Central memory CD8-positive, alpha-beta T cell (primary cell): ENCODE measurements around the gene NKPD1.

Experiments used
- ATAC-seq: fragments of 150-1000 bp; cut with Tn5 transposase; replicated peaks from 2 replicates; pipeline ENCODE4 v1.10.0; 2022; ENCODE audit warnings: mild to moderate bottlenecking, moderate FRiP score, moderate number of reproducible peaks; ENCODE audit not compliant: poor library complexity, severe bottlenecking; ENCODE audit errors: extremely low read depth
- DNase-seq, 2 donors: peaks; one replicate each; pipeline ENCODE4 v3.0.0; 2021; ENCODE audit warnings: low spot score in 2 of 2
- H3K27ac Mint-ChIP-seq: one replicate; pipeline ENCODE4 v1.8.0; 2022; ENCODE audit warnings: low read depth, mild to moderate bottlenecking, moderate library complexity, mixed read lengths
- H3K27me3 Mint-ChIP-seq: one replicate; pipeline ENCODE4 v1.8.0; 2022; ENCODE audit warnings: mixed read lengths
- H3K36me3 Mint-ChIP-seq: one replicate; pipeline ENCODE4 v1.8.0; 2022; ENCODE audit warnings: mild to moderate bottlenecking, moderate library complexity, mixed read lengths; ENCODE audit not compliant: insufficient read depth
- H3K4me1 Mint-ChIP-seq: one replicate; pipeline ENCODE4 v1.8.0; 2022; ENCODE audit warnings: mixed read lengths
- H3K4me3 Mint-ChIP-seq: one replicate; pipeline ENCODE4 v1.8.0; 2022; ENCODE audit warnings: mild to moderate bottlenecking, moderate library complexity, mixed read lengths
- H3K9me3 Mint-ChIP-seq: one replicate; pipeline ENCODE4 v1.8.0; 2022; ENCODE audit warnings: mixed read lengths

The NKPD1 gene

GRCh38 chr19:45182758-45183157, 22.0 kb upstream of the NKPD1 start:
- no peaks in the 10 kb centered on the region for H3K27me3 Mint-ChIP-seq
- DNase-seq (no peak), ATAC-seq (no peak)
- H3K4me3 Mint-ChIP-seq = no peak overlapping the region
- H3K4me1 Mint-ChIP-seq = peaks cover 35% of the 10 kb centered on the region
- H3K9me3 Mint-ChIP-seq = no peaks in the 10 kb centered on the region
- no peak overlapping the region for H3K27ac Mint-ChIP-seq
- H3K36me3 Mint-ChIP-seq = peaks cover 26% of the 10 kb centered on the region

GRCh38 chr19:45180936-45181335, 20.2 kb upstream of the NKPD1 start:
- DNase-seq (no peak), ATAC-seq (no peak)
- Mint-ChIP-seq H3K36me3 (peaks cover 26% of the 10 kb centered on the region), H3K9me3 (no peaks in the 10 kb centered on the region), H3K27ac (peak overlapping the region; percentile 29), H3K4me1 (peaks cover 31% of the 10 kb centered on the region), H3K27me3 (no peaks in the 10 kb centered on the region), H3K4me3 (peak overlapping the region; percentile 74)

- Mint-ChIP-seq H3K27me3 (no peaks in the 10 kb centered on the region), H3K4me1 (peaks cover 32% of the 10 kb centered on the region), H3K27ac (no peak overlapping the region), H3K9me3 (no peaks in the 10 kb centered on the region), H3K4me3 (peak overlapping the region; percentile 74), H3K36me3 (peaks cover 28% of the 10 kb centered on the region)
- DNase-seq (no peak), ATAC-seq (no peak)
Observed at GRCh38 chr19:45179892-45180370, 19.1 kb upstream of the NKPD1 start.

- peak overlapping the region; percentile 81 for H3K4me3 Mint-ChIP-seq
- ATAC-seq = no peak
- no peaks in the 10 kb centered on the region for H3K27me3 Mint-ChIP-seq
- H3K9me3 Mint-ChIP-seq = no peaks in the 10 kb centered on the region
- peak overlapping the region; percentile 88 for H3K27ac Mint-ChIP-seq
- peak in 1 of 2 donors; percentile 16 for DNase-seq
- peaks cover 28% of the 10 kb centered on the region for H3K36me3 Mint-ChIP-seq
- H3K4me1 Mint-ChIP-seq = peaks cover 29% of the 10 kb centered on the region
Observed at GRCh38 chr19:45179072-45179891, 18.5 kb upstream of the NKPD1 start.

DNA sequence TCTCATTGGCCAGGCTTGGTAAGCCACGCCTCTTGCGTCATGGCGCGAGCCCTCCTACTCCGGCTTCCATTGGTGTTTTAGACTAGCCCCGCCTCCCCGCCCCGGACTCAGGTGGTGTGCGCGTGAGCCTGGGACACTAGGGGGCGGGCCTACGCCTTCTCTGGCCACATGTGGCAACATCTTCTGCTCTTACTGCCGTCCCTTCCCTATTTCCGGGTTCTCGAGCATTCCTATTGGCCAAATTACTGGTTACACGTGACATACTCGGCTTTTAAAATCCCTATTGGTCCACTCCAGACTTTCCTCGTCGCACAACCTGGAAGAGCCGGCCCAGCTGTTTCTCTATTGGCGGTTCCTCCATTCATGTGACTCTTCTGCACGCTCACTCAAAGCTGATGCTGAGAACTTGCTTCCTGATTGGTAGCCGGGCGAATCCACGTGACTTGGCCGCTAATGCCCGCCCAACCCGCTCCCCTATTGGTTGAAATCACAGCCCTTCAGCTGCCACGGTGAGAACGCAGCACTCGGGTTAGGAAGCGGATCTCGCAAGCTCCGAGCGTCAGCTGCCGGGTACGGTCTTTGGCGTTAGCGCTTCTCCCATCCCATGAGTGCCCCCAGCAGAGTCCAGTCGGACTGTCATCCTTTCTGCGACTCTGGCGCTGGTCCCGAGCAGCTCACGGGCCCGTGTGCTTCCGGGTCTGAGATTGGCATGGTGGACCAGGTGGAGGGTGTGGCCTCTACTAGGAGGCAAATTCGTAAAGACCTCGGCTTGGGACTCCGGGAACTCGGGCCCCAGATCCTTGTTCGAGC, 17.7 kb upstream of the NKPD1 start, which contains the start of gene BLOC1S3:
TSS of gene BLOC1S3 (plus strand) at position 523 of the 810 bp plus-strand sequence. CDS start 513 bp downstream, outside the sequence.
- peak within 1 kb of the TSS; percentile 88 for H3K27ac Mint-ChIP-seq
- no peaks in the 10 kb centered on the region for H3K27me3 Mint-ChIP-seq
- H3K4me1 Mint-ChIP-seq = peaks cover 29% of the 10 kb centered on the region
- peaks cover 27% of the 10 kb centered on the region for H3K36me3 Mint-ChIP-seq
- peak within 1 kb of the TSS; percentile 81 for H3K4me3 Mint-ChIP-seq
- ATAC-seq = peak; percentile 85
- H3K9me3 Mint-ChIP-seq = no peaks in the 10 kb centered on the region
- DNase-seq = peak; percentile 98 to 100

- Mint-ChIP-seq H3K36me3 (peaks cover 28% of the 10 kb centered on the region), H3K4me1 (peaks cover 27% of the 10 kb centered on the region), H3K27ac (peak within 1 kb of the TSS; percentile 88), H3K9me3 (no peaks in the 10 kb centered on the region), H3K4me3 (peak within 1 kb of the TSS; percentile 81), H3K27me3 (no peaks in the 10 kb centered on the region)
- DNase-seq (no peak), ATAC-seq (no peak)
Observed at GRCh38 chr19:45177817-45178261, 17.1 kb upstream of the NKPD1 start, which contains the start of gene TRAPPC6A. Gene TRAPPC6A, minus strand, starts transcription at chr19:45178237. Its CDS starts 19 bp downstream, at chr19:45178218.

DNA sequence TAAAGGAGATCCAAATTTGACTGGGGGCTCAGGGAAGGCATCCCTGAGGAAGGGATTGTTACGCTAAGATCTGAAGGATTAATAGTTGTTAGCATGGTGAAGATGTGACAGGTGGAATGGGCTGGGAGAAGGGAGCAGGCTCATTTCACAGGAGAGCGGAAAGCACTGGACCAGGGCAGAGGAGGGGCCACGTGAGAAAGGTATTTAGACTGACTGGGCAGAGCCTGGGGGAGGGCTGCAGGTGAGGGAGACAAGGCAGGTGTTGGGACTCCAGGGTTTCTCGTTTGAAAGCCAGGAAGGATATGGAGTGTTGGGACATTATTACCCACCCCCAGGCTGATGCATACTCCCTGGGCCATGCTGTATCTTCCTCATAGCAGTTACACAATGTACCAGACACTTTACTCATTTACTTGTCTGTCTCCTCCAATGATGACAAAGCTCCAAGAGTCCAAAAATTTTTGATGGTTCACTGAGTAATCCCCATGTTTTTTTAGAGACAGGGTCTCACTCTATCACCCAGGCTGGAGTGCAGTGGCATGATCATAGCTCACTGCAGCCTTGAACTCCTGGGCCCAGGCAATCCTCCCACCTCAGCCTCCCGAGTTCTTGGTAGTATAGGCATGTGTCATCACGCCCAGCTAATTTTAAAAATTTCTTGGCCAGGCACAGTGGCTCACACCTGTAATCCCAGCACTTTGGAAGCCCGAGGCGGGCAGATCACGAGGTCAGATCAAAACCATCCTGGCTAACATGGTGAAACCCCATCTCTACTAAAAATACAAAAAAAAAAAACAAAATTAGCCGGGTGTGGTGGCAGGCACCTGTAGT, 14.9 kb upstream of the NKPD1 start:
- no peaks in the 10 kb centered on the region for H3K27me3 Mint-ChIP-seq
- peak overlapping the region; percentile 26 for H3K4me3 Mint-ChIP-seq
- H3K4me1 Mint-ChIP-seq = peaks cover 29% of the 10 kb centered on the region
- DNase-seq (no peak), ATAC-seq (no peak)
- no peak overlapping the region for H3K27ac Mint-ChIP-seq
- H3K36me3 Mint-ChIP-seq = peaks cover 21% of the 10 kb centered on the region
- no peaks in the 10 kb centered on the region for H3K9me3 Mint-ChIP-seq

DNA sequence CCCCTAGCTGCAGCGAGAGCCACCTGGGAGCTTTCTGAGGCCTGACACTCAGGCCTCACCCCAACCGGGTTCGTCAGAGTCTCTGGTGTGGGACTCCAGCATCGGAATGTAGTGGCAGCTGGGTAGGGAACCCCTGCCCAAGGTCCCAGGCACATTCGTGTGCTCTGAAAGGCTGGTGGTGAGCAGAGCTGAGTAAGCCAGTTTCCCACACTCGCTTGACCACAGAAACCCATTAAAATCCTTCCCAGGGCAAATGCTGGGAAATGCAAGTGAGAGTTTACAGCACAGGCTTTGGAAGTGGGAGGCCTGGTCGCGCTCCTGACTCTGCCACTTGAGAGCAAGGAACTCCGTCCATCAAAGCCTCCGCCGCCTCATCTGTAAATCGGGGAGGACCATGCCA, 13.0 kb upstream of the NKPD1 start:
- DNase-seq (no peak), ATAC-seq (no peak)
- peaks cover 29% of the 10 kb centered on the region for H3K4me1 Mint-ChIP-seq
- peaks cover 15% of the 10 kb centered on the region for H3K36me3 Mint-ChIP-seq
- no peaks in the 10 kb centered on the region for H3K9me3 Mint-ChIP-seq
- no peaks in the 10 kb centered on the region for H3K27me3 Mint-ChIP-seq
- no peak overlapping the region for H3K4me3 Mint-ChIP-seq
- H3K27ac Mint-ChIP-seq = no peak overlapping the region

DNA sequence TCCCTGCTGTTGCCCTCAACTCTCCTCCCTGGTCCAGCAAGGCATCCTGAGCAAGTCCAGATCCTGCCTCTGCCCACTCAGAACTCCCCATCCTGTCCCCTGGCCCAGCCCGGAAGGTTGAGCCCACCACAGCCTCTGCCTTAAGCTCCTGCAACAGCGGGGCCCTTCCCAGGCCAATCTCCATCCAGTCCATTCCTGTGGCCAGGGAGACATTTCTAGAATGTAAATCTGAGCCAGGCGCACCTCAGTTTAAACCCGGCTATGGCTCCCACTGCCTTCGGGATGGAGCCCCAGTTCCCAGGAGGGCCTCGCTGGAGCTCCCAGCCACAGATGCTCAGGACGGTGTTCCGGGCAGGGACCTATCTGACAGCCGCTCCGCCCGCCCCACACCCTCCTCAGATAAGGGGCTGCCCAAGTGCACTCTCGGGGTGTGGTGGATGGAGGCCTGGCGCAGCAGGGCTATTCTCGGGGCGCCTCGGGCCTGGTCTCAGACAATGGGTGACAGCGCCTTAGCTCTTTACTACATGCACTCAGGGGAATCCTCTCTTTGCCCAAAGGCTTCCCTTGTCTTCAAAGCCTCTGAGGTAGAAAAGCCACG, 11.9 kb upstream of the NKPD1 start:
- H3K27me3 Mint-ChIP-seq = no peaks in the 10 kb centered on the region
- no peak for ATAC-seq
- H3K4me1 Mint-ChIP-seq = peaks cover 32% of the 10 kb centered on the region
- H3K4me3 Mint-ChIP-seq = peak overlapping the region; percentile 47
- H3K36me3 Mint-ChIP-seq = peaks cover 6% of the 10 kb centered on the region
- H3K9me3 Mint-ChIP-seq = no peaks in the 10 kb centered on the region
- DNase-seq = no peak
- no peak overlapping the region for H3K27ac Mint-ChIP-seq

- peaks cover 32% of the 10 kb centered on the region for H3K4me1 Mint-ChIP-seq
- H3K4me3 Mint-ChIP-seq = peak overlapping the region; percentile 47
- no peaks in the 10 kb centered on the region for H3K9me3 Mint-ChIP-seq
- peaks cover 6% of the 10 kb centered on the region for H3K36me3 Mint-ChIP-seq
- H3K27me3 Mint-ChIP-seq = no peaks in the 10 kb centered on the region
- no peak for DNase-seq
- no peak overlapping the region for H3K27ac Mint-ChIP-seq
- ATAC-seq = peak; percentile 40
Observed at GRCh38 chr19:45172173-45172572, 11.4 kb upstream of the NKPD1 start.

DNA sequence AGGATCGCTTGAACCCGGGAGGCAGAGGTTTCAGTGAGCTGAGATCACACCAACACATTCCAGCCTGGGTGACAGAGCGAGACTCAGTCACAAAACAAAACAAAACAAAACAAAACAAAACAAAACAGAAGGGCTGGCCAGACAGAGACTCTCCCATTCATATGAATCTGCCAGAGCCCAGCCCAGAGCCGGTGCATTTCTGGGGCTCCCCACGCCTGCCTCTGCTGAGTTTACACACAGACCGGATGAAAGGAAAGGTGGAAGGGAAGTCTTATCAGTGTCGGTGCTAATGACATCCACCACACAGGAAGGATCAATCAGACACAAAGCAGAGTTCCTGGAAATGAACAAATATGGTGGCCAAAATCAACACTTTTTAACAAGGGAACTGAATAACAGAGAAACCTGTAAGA, 10.4 kb upstream of the NKPD1 start:
- Mint-ChIP-seq H3K27ac (peak overlapping the region; percentile 91), H3K9me3 (no peaks in the 10 kb centered on the region), H3K4me1 (peaks cover 32% of the 10 kb centered on the region), H3K4me3 (peak overlapping the region; percentile 81), H3K27me3 (no peaks in the 10 kb centered on the region), H3K36me3 (peaks cover 6% of the 10 kb centered on the region)
- ATAC-seq (peak; percentile 94), DNase-seq (peak in 1 of 2 donors; percentile 29)
